Measurements from ENCODE around the gene SPPL2A. TPM values are rescaled to one million over a fixed set of nuclear protein-coding genes. Genes with fewer than 3 reads are reported as not detected.

Gene SPPL2A
- total and polyA plus RNA-seq, 10 of the 15 experiments (the other 5 are each of a cell fraction or from before 2014, with no cell fraction given), result 11.3 to 83.8 (median 44.0) TPM

GRCh38 chr15:50702762-50703334 is 62.7 kb downstream of the SPPL2A start:
- H3K27me3 ChIP-seq (replicated peaks in 1 of 2; ENCODE audit: control insufficient read depth in 2 of 2, insufficient read depth in 2 of 2, low read length in 1 of 2), result no peaks in the 10 kb centered on the region
- no peak overlapping the region for H3K4me3 ChIP-seq
- ChIA-PET RAD21 (ENCODE audit: unreplicated experiment) (no interaction called here), SMC1A (ENCODE audit: uncharacterized antibody, unreplicated experiment) (no interaction called here), CTCF (no interaction called here), POLR2A (interaction anchor here (0.6 kb wide), 1 partner anchor 55 kb away, joined by 7 read pairs; no protein-coding TSS in a partner anchor)
- no peak for DNase-seq (ENCODE audit: low read depth, low spot score)
- in situ Hi-C loops (cut with MboI), result no loop called here
- TF ChIP-seq SREBF2 (IDR thresholded peaks at IDR 0.05; ENCODE audit: low read length) (no peak), ZNF274 (IDR thresholded peaks at IDR 0.05; ENCODE audit: insufficient read depth, insufficient read length) (no peak), SIX5 (IDR thresholded peaks at IDR 0.05; ENCODE audit: low read depth, low read length, severe bottlenecking) (no peak), ZBTB33 (IDR thresholded peaks at IDR 0.05) (no peak), EGR1 (IDR thresholded peaks at IDR 0.05; ENCODE audit: borderline replicate concordance in 1 of 2, low read depth in 2 of 2, low read length in 2 of 2) (no peak), JUND (IDR thresholded peaks at IDR 0.05; ENCODE audit: low read depth, low read length) (no peak), POLR2AphosphoS5 (IDR thresholded peaks at IDR 0.05; ENCODE audit: low read length) (no peak), NR2F1 (conservative IDR thresholded peaks at IDR 0.05) (no peak), CREM (IDR thresholded peaks at IDR 0.05; ENCODE audit: low read depth) (no peak), POU2F2 (IDR thresholded peaks at IDR 0.05; ENCODE audit: borderline replicate concordance, low read depth, low read length) (no peak), ATF3 (IDR thresholded peaks at IDR 0.05; ENCODE audit: borderline replicate concordance, extremely low read depth, low read depth, low read length) (no peak), RELA (IDR thresholded peaks at IDR 0.05; ENCODE audit: borderline replicate concordance, partially characterized antibody) (no peak), YY1 (IDR thresholded peaks at IDR 0.05; ENCODE audit: low read depth, low read length) (no peak), YBX1 (IDR thresholded peaks at IDR 0.05) (no peak), TAF1 (IDR thresholded peaks at IDR 0.05; ENCODE audit: borderline replicate concordance, low read depth, low read length) (no peak)
- no peak overlapping the region for H3K9ac ChIP-seq (ENCODE audit: control insufficient read depth, insufficient read depth, low read length)
- BruUV-seq (replicated peaks), result no TSS peak
- WGBS (ENCODE audit: insufficient coverage, insufficient replicate concordance, low lambda C conversion rate, missing lambda C conversion rate), result 96% methylated on average over 1 of the region's 1 CpG
- H3K79me2 ChIP-seq (ENCODE audit: control insufficient read depth, insufficient read depth, low read length), result no peaks in the 10 kb centered on the region
- intact Hi-C loops (cut with micrococcal nuclease; ENCODE audit: unreplicated experiment), result no loop called here
- no peak for ATAC-seq
- FAIRE-seq, result no peak
- H3K36me3 ChIP-seq (ENCODE audit: control insufficient read depth in 2 of 2, insufficient read depth in 2 of 2, low read length in 1 of 2), result no peaks in the 10 kb centered on the region; a peak in 1 of 4 replicates
- no peaks in the 10 kb centered on the region for H3K9me3 ChIP-seq (replicated peaks; ENCODE audit: control insufficient read depth, insufficient read depth, low read length)
- H3K27ac ChIP-seq (ENCODE audit: control insufficient read depth, insufficient read depth), result no peak overlapping the region
- no peaks in the 10 kb centered on the region for H4K20me1 ChIP-seq (ENCODE audit: control insufficient read depth, insufficient read depth)
- H3K4me2 ChIP-seq (ENCODE audit: control insufficient read depth, insufficient read depth), result no peak overlapping the region
- H2AFZ ChIP-seq (ENCODE audit: control insufficient read depth, low read depth, low read length), result no peak overlapping the region
- no peaks in the 10 kb centered on the region for H3K4me1 ChIP-seq (ENCODE audit: control insufficient read depth, insufficient read depth, low read length)

Data from GM12878 (cell line).